B cell (primary cell): ENCODE results near the gene RASD1. TPM values are rescaled to one million over a fixed set of nuclear protein-coding genes. Genes with fewer than 3 reads are reported as not detected.

ENCODE experiments used
- ATAC-seq: fragments of 200-7000 bp; cut with Tn5 transposase; one replicate; pipeline ENCODE4 v1.10.0; 2021; ENCODE audit warnings: low read depth, mild to moderate bottlenecking, moderate number of reproducible peaks, moderate library complexity
- CTCF ChIA-PET: fragments of 350-600 bp; sonication (Branson Sonifier 250); formaldehyde crosslinking; loops from one replicate; lab custom pipeline; 2021; ENCODE audit warnings: antibody characterized with exemption, inconsistent platforms; lab: Charles Lee
- POLR2A ChIA-PET: fragments of 350-600 bp; sonication (Branson Sonifier 250); formaldehyde crosslinking; loops from one replicate; lab custom pipeline; 2021; ENCODE audit warnings: antibody characterized with exemption; lab: Charles Lee
- DNase-seq: peaks from one replicate; pipeline ENCODE4 v3.0.0; 2013
- H2AFZ ChIP-seq: 2 replicates; pipeline ENCODE4 v1.6.1; 2012; ENCODE audit warnings: mild to moderate bottlenecking, low read depth, low read length; ENCODE audit not compliant: insufficient read depth, poor library complexity, severe bottlenecking
- H3K27ac ChIP-seq, 2 donors: 1 replicate in 1 of 2; 2 replicates in 1 of 2; pipeline ENCODE4 v1.5.1; 2012 to 2013; ENCODE audit warnings: low read length in 2 of 2, mild to moderate bottlenecking in 2 of 2, moderate library complexity in 1 of 2
- H3K27me3 ChIP-seq, 4 experiments: fragments of 200-600 bp in 1 of 4; sonication (generic) in 1 of 4; replicated peaks in 1 of 4; 1 replicate in 2 of 4; 2 replicates in 2 of 4; pipeline versions ENCODE4 v1.6.1 to v1.7.0; 2013 to 2016; ENCODE audit warnings: low read length in 3 of 4, mild to moderate bottlenecking in 2 of 4, mixed read lengths in 1 of 4, moderate library complexity in 1 of 4; ENCODE audit not compliant: insufficient read depth in 4 of 4, control insufficient read depth in 3 of 4; ENCODE audit errors: control extremely low read depth in 1 of 4
- H3K36me3 ChIP-seq, 2 experiments: replicated peaks in 1 of 2; 1 replicate in 1 of 2; 2 replicates in 1 of 2; pipeline versions ENCODE4 v1.6.1 to v1.7.1; 2013; ENCODE audit warnings: low read length in 1 of 2; ENCODE audit not compliant: insufficient read depth in 2 of 2, control insufficient read depth in 1 of 2; ENCODE audit errors: control extremely low read depth in 1 of 2, extremely low read depth in 1 of 2
- H3K4me1 ChIP-seq, 2 donors: fragments of 200-600 bp in 1 of 2; sonication (generic) in 1 of 2; 1 replicate in 1 of 2; 2 replicates in 1 of 2; pipeline versions ENCODE4 v1.5.1 to v1.6.1; 2013 to 2017; ENCODE audit warnings: low read length in 2 of 2; ENCODE audit not compliant: control insufficient read depth in 2 of 2, insufficient read depth in 2 of 2
- H3K4me2 ChIP-seq: replicated peaks from 2 replicates; pipeline ENCODE3; 2012; ENCODE audit warnings: mild to moderate bottlenecking, low read depth, low read length; ENCODE audit not compliant: poor library complexity, severe bottlenecking
- H3K4me3 ChIP-seq, 5 experiments: fragments of 200-600 bp in 1 of 5; sonication (generic) in 1 of 5; 1 replicate in 3 of 5; 2 replicates in 2 of 5; pipeline versions ENCODE4 v1.5.1 to v1.7.0; 2011 to 2016; ENCODE audit warnings: low read length in 4 of 5, mild to moderate bottlenecking in 4 of 5, low read depth in 2 of 5, control low read depth in 1 of 5, moderate library complexity in 1 of 5; ENCODE audit not compliant: insufficient read depth in 1 of 5; ENCODE audit errors: control extremely low read depth in 1 of 5, extremely low read depth in 1 of 5
- H3K79me2 ChIP-seq: fragments of 200-600 bp; sonication (generic); one replicate; pipeline ENCODE4 v1.6.0; 2016; ENCODE audit warnings: low read length; ENCODE audit not compliant: control insufficient read depth, insufficient read depth
- H3K9ac ChIP-seq: fragments of 200-600 bp; sonication (generic); 2 replicates; pipeline ENCODE4 v1.6.1; 2017; ENCODE audit warnings: mild to moderate bottlenecking, low read length, moderate library complexity
- H3K9me3 ChIP-seq, 3 donors: one replicate each; pipeline versions ENCODE4 v1.6.1 to v1.7.1; 2013; ENCODE audit warnings: low read length in 2 of 3; ENCODE audit not compliant: control insufficient read depth in 2 of 3, insufficient read depth in 1 of 3; ENCODE audit errors: control extremely low read depth in 1 of 3
- H4K20me1 ChIP-seq: 2 replicates; pipeline ENCODE4 v1.6.0; 2012; ENCODE audit warnings: mild to moderate bottlenecking, low read length; ENCODE audit not compliant: insufficient read depth, control insufficient read depth, poor library complexity, severe bottlenecking
- H3K27ac Mint-ChIP-seq: one replicate; pipeline ENCODE4 v1.8.0; 2021; ENCODE audit warnings: mixed read lengths
- H3K27me3 Mint-ChIP-seq: one replicate; pipeline ENCODE4 v1.8.0; 2021; ENCODE audit warnings: mixed read lengths
- H3K4me1 Mint-ChIP-seq: one replicate; pipeline ENCODE4 v1.8.0; 2021; ENCODE audit warnings: mixed read lengths
- H3K4me3 Mint-ChIP-seq: one replicate; pipeline ENCODE4 v1.8.0; 2021; ENCODE audit warnings: mixed read lengths
- H3K9me3 Mint-ChIP-seq: one replicate; pipeline ENCODE4 v1.8.0; 2022; ENCODE audit warnings: mixed read lengths; ENCODE audit not compliant: insufficient read depth
- CTCF ChIP-seq: fragments of 200-600 bp; IDR thresholded peaks from one replicate; pipeline ENCODE4 v1.8.0; 2022; ENCODE audit warnings: antibody characterized with exemption, mild to moderate bottlenecking
- EZH2 ChIP-seq: IDR thresholded peaks from 2 replicates; pipeline ENCODE4 v1.6.1; 2012; ENCODE audit warnings: borderline replicate concordance, low read depth, mild to moderate bottlenecking, moderate library complexity, low read length; ENCODE audit not compliant: insufficient read depth, poor library complexity, severe bottlenecking
- WGBS: methylation state at CpG from one replicate; pipeline ENCODE4 v1.1.5; 2013; ENCODE audit warnings: missing lambda C conversion rate; ENCODE audit not compliant: insufficient coverage; 5-methylcytosine and 5-hydroxymethylcytosine counted together
- intact Hi-C: fragments of 100-400 bp; cut with micrococcal nuclease; formaldehyde crosslinking; loops from one replicate; pipeline ENCODE4 v1.10.0; 2022
- polyA plus RNA-seq: library from polyadenylated mRNA; depleted of rRNA; stranded (reverse); fragments of >200 nt; gene quantifications from 2 replicates; pipeline ENCODE4 v1.2.3, GENCODE V29; 2012
- total RNA-seq, 2 donors: library from RNA; stranded (reverse); fragments of 120-200 nt in 1 of 2; gene quantifications; 1 replicate in 1 of 2; 2 replicates in 1 of 2; pipeline versions ENCODE4 v1.2.3 to v1.2.4, GENCODE V29; 2013 to 2022

RASD1 gene
- total and polyA plus RNA-seq, 2 donors (not counting 1 experiment from before 2014, with no cell fraction given): 0.95 to 3.2 TPM

GRCh38 chr17:17479209-17479608 lies 17.0 kb downstream of the RASD1 start:
- Histone ChIP-seq H3K27ac (no peak overlapping the region), H3K36me3 (peaks cover 0 to 2% of the 10 kb centered on the region in 2 experiments), H2AFZ (no peak overlapping the region), H3K9me3 (no peaks in the 10 kb centered on the region), H3K4me3 (no peak overlapping the region), H3K4me2 (no peak overlapping the region), H3K9ac (no peak overlapping the region), H3K4me1 (peaks cover 12 to 17% of the 10 kb centered on the region in 2 donors), H4K20me1 (peaks cover 55% of the 10 kb centered on the region), H3K27me3 (no peaks in the 10 kb centered on the region), H3K79me2 (peaks cover 72% of the 10 kb centered on the region)
- Mint-ChIP-seq H3K9me3 (no peaks in the 10 kb centered on the region), H3K4me3 (peak overlapping the region; percentile 16), H3K27me3 (no peaks in the 10 kb centered on the region), H3K4me1 (peaks cover 48% of the 10 kb centered on the region), H3K27ac (no peak overlapping the region)
- ATAC-seq (no peak), DNase-seq (no peak)
- WGBS: 100% methylated on average over 2 of the region's 3 CpGs
- CTCF ChIA-PET: no interaction called here
- intact Hi-C loops: loop anchor here (5.0 kb wide), 1 partner anchor 827 kb away; the partner anchor contains the start of gene ZNF624
- no peak for TF ChIP-seq EZH2
- TF ChIP-seq CTCF: no peak
- POLR2A ChIA-PET: no interaction called here

GRCh38 chr17:17476865-17477467 lies 19.2 kb downstream of the RASD1 start, which contains the start of gene MED9:
Gene MED9, plus strand, starts transcription at chr17:17477000. Its CDS starts 42 bp downstream, at chr17:17477042.
- Mint-ChIP-seq H3K4me1 (peaks cover 40% of the 10 kb centered on the region), H3K27me3 (peaks cover 7% of the 10 kb centered on the region), H3K27ac (peak within 1 kb of the TSS; percentile 95), H3K9me3 (no peaks in the 10 kb centered on the region), H3K4me3 (peak within 1 kb of the TSS; percentile 91)
- H3K9me3 ChIP-seq: no peaks in the 10 kb centered on the region
- peak within 1 kb of the TSS; percentile 97 for H2AFZ ChIP-seq
- H3K27me3 ChIP-seq: no peaks in the 10 kb centered on the region
- peaks cover 0 to 2% of the 10 kb centered on the region in 2 experiments for H3K36me3 ChIP-seq
- ChIA-PET CTCF (interaction anchor here (0.7 kb wide), 1 partner anchor 97 kb away, joined by 3 read pairs; no protein-coding TSS in a partner anchor), POLR2A (no interaction called here)
- H3K79me2 ChIP-seq: peaks cover 56% of the 10 kb centered on the region
- H3K9ac ChIP-seq: peak within 1 kb of the TSS; percentile 95
- no peak for TF ChIP-seq EZH2
- no peak for TF ChIP-seq CTCF
- peak within 1 kb of the TSS; percentile 83 to 92 (median 89) for H3K4me3 ChIP-seq
- DNase-seq: peak; percentile 96
- H3K4me2 ChIP-seq: peak within 1 kb of the TSS; percentile 97
- H3K4me1 ChIP-seq: peaks cover 12 to 17% of the 10 kb centered on the region in 2 donors
- intact Hi-C loops: loop anchor here (1.0 to 5.0 kb wide), 2 partner anchors 18 to 825 kb away; partner anchors contain the start of gene ZNF624
- ATAC-seq: peak; percentile 100
- peaks cover 41% of the 10 kb centered on the region for H4K20me1 ChIP-seq
- under 1% methylated on average over 47 of the region's 47 CpGs for WGBS
- peak within 1 kb of the TSS; percentile 52 to 91 for H3K27ac ChIP-seq
